ENCODE measurements around the gene GIMAP1. TPM values are rescaled to one million over a fixed set of nuclear protein-coding genes. Genes with fewer than 3 reads are reported as not detected.
"Not testable (repeated sequence)": the region's sequence is repeated elsewhere in the genome, so short reads cannot be mapped to it uniquely, and the experiment has no call there.

The GIMAP1 gene
- total RNA-seq = 1 to 10 TPM; 5.6 to 8.0 TPM

DNA sequence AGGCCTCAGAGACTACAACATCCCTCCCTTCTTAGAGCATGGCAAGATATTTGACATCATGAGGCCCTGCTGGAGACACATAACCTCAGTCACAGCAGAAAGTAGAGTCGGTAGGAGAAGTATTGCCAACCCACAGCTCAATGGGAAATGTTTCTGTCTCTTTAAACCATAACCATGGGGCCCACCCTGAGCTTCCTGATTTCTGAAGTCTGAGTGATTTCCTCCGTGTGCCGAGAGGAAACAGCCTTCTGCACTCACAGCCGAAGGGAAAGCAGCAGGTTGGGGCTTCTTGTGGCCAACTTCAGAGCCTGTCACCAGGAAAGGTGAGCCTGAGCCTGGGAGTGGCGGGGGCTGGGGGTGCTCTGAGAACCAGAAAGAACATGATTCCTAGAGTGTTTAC is at the start of gene GIMAP1:
Gene GIMAP1, plus strand, starts transcription at position 246 of the 400 bp plus-strand sequence. CDS start 2,435 bp downstream, outside the sequence.
- H3K9me3 ChIP-seq = peaks cover 0 to 7% of the 10 kb centered on the region in 2 donors
- peaks cover 9% of the 10 kb centered on the region for H3K36me3 ChIP-seq
- TF ChIP-seq, protein P1, sequence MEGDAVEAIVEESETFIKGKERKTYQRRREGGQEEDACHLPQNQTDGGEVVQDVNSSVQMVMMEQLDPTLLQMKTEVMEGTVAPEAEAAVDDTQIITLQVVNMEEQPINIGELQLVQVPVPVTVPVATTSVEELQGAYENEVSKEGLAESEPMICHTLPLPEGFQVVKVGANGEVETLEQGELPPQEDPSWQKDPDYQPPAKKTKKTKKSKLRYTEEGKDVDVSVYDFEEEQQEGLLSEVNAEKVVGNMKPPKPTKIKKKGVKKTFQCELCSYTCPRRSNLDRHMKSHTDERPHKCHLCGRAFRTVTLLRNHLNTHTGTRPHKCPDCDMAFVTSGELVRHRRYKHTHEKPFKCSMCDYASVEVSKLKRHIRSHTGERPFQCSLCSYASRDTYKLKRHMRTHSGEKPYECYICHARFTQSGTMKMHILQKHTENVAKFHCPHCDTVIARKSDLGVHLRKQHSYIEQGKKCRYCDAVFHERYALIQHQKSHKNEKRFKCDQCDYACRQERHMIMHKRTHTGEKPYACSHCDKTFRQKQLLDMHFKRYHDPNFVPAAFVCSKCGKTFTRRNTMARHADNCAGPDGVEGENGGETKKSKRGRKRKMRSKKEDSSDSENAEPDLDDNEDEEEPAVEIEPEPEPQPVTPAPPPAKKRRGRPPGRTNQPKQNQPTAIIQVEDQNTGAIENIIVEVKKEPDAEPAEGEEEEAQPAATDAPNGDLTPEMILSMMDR (IDR thresholded peaks at IDR 0.05) = no peak
- peaks cover 0 to 9% of the 10 kb centered on the region in 2 donors for H3K4me1 ChIP-seq
- peak within 1 kb of the TSS; percentile 65 to 78 for H3K27ac ChIP-seq
- DNase-seq (ENCODE audit: low spot score) = peak; percentile 73
- no peaks in the 10 kb centered on the region for H3K27me3 ChIP-seq
- H3K4me3 ChIP-seq = peak within 1 kb of the TSS; percentile 45 to 49

DNA sequence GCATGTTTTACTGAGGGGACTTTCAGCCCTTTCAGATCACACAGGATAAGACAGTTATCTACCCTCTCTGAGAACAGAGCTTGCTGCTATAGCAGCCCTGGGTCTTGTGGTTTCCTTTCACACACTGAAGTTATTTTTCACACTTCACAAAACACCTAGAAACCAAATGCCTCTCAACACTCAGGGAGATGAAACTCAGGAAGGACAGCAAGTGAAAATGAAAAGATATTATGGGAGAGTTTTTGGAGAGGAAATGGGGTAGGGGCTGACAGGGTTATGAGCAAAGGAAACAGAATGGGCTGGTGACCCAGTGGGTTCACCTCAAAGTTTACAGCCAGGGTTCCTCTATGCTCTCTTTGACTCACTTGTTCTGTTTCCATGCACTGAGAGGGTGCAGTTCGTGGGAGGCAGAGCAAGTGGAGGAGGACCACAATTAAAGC is 47.9 kb upstream of the GIMAP1 start:
- H3K27me3 ChIP-seq = no peaks in the 10 kb centered on the region
- no peak overlapping the region for H3K4me3 ChIP-seq
- no peaks in the 10 kb centered on the region for H3K4me1 ChIP-seq
- H3K27ac ChIP-seq = peak overlapping the region in 1 of 2 donors; percentile 38
- TF ChIP-seq, protein P1 (IDR thresholded peaks at IDR 0.05) = no peak
- H3K36me3 ChIP-seq = no peaks in the 10 kb centered on the region
- no peak for DNase-seq (ENCODE audit: low spot score)
- H3K9me3 ChIP-seq = no peaks in the 10 kb centered on the region

- H3K9me3 ChIP-seq = no peaks in the 10 kb centered on the region
- no peaks in the 10 kb centered on the region for H3K36me3 ChIP-seq
- no peak overlapping the region for H3K27ac ChIP-seq
- H3K27me3 ChIP-seq = no peaks in the 10 kb centered on the region
- TF ChIP-seq, protein P1 (IDR thresholded peaks at IDR 0.05) = no peak
- no peak overlapping the region for H3K4me3 ChIP-seq
- no peak for DNase-seq (ENCODE audit: low spot score)
- H3K4me1 ChIP-seq = no peaks in the 10 kb centered on the region
These were observed 47.4 kb upstream of the GIMAP1 start for GRCh38 chr7:150668977-150669376.

DNA sequence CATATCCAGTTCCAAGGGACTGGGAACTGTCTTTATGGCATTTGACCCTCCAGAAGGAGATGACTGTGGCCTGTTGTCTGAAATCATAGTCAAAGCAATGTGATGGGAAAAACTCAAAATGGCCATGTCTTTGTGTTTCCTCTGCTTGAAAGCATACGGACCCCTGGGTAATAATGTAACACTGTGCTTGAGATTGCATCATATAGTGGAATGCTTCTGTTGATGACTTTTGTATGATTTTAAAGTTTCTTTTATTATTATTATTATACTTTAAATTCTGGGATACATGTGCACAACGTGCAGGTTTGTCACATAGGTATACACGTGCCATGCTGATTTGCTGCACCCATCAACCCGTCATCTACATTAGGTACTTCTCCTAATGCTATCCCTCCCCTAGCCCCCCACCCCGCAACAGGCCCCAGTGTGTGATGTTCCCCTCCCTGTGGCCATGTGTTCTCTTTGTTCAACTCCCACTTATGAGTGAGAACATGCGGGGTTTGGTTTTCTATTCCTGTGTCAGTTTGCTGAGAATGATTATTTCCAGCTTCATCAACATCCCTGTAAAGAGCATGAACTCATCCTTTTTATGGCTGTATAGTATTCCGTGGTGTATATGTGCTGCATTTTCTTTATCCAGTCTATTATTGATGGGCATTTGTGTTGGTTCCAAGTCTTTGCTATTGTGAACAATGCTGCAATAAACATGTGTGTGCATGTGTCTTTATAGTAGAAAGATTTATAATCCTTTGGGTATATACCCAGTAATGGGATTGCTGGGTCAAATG is 44.4 kb upstream of the GIMAP1 start:
- not testable (repeated sequence) for H3K4me1 ChIP-seq; DNase-seq (ENCODE audit: low spot score); H3K9me3 ChIP-seq; H3K27me3 ChIP-seq; H3K4me3 ChIP-seq; H3K36me3 ChIP-seq; H3K27ac ChIP-seq

DNA sequence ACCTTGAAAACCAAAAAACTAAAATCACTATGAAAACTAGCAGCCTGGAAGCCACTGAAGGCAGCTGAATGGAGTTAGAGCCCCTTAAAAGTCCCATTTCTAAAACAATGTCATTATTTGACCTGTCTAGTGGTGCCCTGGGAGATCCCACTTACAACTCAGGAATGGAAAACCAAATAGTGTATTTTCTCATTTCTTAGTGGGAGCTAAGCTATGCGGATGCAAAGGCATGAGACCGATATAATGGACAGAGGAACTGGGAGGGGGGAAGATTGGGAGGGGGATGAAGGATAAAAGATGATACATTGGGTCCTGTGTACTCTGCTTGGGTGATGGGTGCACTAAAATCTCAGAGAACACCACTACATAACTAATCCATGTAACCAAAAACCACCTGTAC is 40.7 kb upstream of the GIMAP1 start:
- Histone ChIP-seq H3K9me3 (no peaks in the 10 kb centered on the region), H3K4me3 (no peak overlapping the region), H3K27ac (peak overlapping the region in 1 of 2 donors; percentile 45), H3K27me3 (no peaks in the 10 kb centered on the region), H3K4me1 (no peaks in the 10 kb centered on the region), H3K36me3 (no peaks in the 10 kb centered on the region)
- TF ChIP-seq, protein P1 (IDR thresholded peaks at IDR 0.05) = no peak
- no peak for DNase-seq (ENCODE audit: low spot score)

- not testable (repeated sequence) for H3K36me3 ChIP-seq; H3K4me1 ChIP-seq; DNase-seq (ENCODE audit: low spot score); H3K4me3 ChIP-seq; H3K27me3 ChIP-seq; H3K9me3 ChIP-seq
- peak overlapping the region in 1 of 2 donors; percentile 45 for H3K27ac ChIP-seq
These were observed 40.1 kb upstream of the GIMAP1 start for GRCh38 chr7:150676276-150676675.

DNA sequence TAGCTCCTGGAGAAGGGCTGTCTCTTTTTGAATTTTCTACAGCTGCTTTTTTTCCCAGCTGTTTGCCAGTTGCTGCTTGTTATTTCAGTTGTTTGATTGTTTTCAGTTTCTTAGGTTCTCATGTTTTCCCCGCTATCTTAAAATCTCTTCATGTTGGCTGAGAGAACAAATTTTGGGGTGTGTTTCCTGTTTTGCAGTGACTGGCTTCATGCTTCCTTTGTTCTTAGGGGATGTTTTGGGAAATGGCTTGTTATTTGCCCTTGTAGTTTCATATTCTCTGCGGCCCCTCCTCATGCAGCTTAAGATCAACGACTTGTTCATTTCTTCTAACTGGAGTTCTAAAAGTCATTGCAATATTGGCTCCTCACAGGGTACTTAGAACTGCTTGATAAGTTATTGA is 39.6 kb upstream of the GIMAP1 start:
- not testable (repeated sequence) for DNase-seq (ENCODE audit: low spot score); H3K4me3 ChIP-seq

DNA sequence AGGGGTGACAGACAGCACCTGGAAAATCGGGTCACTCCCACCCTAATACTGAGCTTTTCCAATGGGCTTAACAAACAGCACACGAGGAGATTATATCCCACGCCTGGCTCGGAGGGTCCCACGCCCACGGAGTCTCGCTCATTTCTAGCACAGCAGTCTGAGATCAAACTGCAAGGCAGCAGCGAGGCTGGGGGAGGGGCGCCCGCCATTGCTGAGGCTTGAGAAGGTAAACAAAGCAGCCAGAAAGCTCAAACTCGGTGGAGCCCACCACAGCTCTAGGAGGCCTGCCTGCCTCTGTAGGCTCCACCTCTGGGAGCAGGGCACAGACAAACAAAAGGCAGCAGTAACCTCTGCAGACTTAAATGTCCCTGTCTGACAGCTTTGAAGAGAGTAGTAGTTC is 37.8 kb upstream of the GIMAP1 start:
- not testable (repeated sequence) for H3K36me3 ChIP-seq; H3K27me3 ChIP-seq; H3K4me3 ChIP-seq; H3K4me1 ChIP-seq; H3K9me3 ChIP-seq; H3K27ac ChIP-seq; DNase-seq (ENCODE audit: low spot score)

More for the DNA sequence above, 39.6 kb upstream of the GIMAP1 start:
- H3K36me3 ChIP-seq, H3K27me3 ChIP-seq, H3K4me1 ChIP-seq, H3K9me3 ChIP-seq: not testable (repeated sequence)
- peak overlapping the region in 1 of 2 donors; percentile 8 for H3K27ac ChIP-seq

- not testable (repeated sequence) for H3K9me3 ChIP-seq; DNase-seq (ENCODE audit: low spot score); H3K36me3 ChIP-seq; H3K27me3 ChIP-seq; H3K4me1 ChIP-seq; H3K27ac ChIP-seq; H3K4me3 ChIP-seq
These were observed 36.0 kb upstream of the GIMAP1 start for GRCh38 chr7:150680364-150680763.

All from right atrium auricular region (tissue), 2 donors.